CD4-positive, alpha-beta T cell (primary cell): ENCODE data around the gene SNAI3. TPM values are rescaled to one million over a fixed set of nuclear protein-coding genes. Genes with fewer than 3 reads are reported as not detected.

Experiments used
- ATAC-seq: fragments of 200-7000 bp; cut with Tn5 transposase; one replicate; pipeline ENCODE4 v1.10.0; 2022; ENCODE audit warnings: mild to moderate bottlenecking; ENCODE audit not compliant: poor library complexity
- CTCF ChIA-PET: fragments of 350-600 bp; sonication (Branson Sonifier 250); formaldehyde crosslinking; loops from one replicate; lab custom pipeline; 2021; ENCODE audit warnings: antibody characterized with exemption, inconsistent platforms; lab: Charles Lee
- POLR2A ChIA-PET: fragments of 350-600 bp; sonication (Branson Sonifier 250); formaldehyde crosslinking; loops from one replicate; lab custom pipeline; 2021; ENCODE audit warnings: antibody characterized with exemption, inconsistent platforms; lab: Charles Lee
- DNase-seq, 14 experiments: peaks; one replicate each; pipeline ENCODE4 v3.0.0-alpha.2; 2013 to 2020; ENCODE audit warnings: mixed read lengths in 2 of 14
- H3K27ac ChIP-seq, 2 donors: one replicate each; pipeline versions ENCODE4 v1.5.1 to v1.7.0; 2013; ENCODE audit warnings: low read length in 2 of 2, low read depth in 1 of 2, mild to moderate bottlenecking in 1 of 2
- H3K27me3 ChIP-seq, 2 experiments: 1 replicate in 1 of 2; 2 replicates in 1 of 2; pipeline versions ENCODE4 v1.6.1 to v1.7.0; 2013; ENCODE audit warnings: low read length in 2 of 2, control low read depth in 1 of 2, mild to moderate bottlenecking in 1 of 2, moderate library complexity in 1 of 2; ENCODE audit not compliant: insufficient read depth in 2 of 2, control insufficient read depth in 1 of 2
- H3K36me3 ChIP-seq: one replicate; pipeline ENCODE4 v1.6.1; 2013; ENCODE audit warnings: low read length, control low read depth; ENCODE audit not compliant: insufficient read depth
- H3K4me1 ChIP-seq: one replicate; pipeline ENCODE4 v1.6.1; 2013; ENCODE audit warnings: low read length, control low read depth; ENCODE audit not compliant: insufficient read depth
- H3K4me3 ChIP-seq: one replicate; pipeline ENCODE4 v1.5.1; 2013; ENCODE audit warnings: mild to moderate bottlenecking, low read length, moderate library complexity
- H3K9me3 ChIP-seq, 2 experiments: 1 replicate in 1 of 2; 2 replicates in 1 of 2; pipeline versions ENCODE4 v1.6.1 to v1.7.0; 2013; ENCODE audit warnings: low read length in 2 of 2, mild to moderate bottlenecking in 2 of 2, control low read depth in 1 of 2, moderate library complexity in 1 of 2; ENCODE audit not compliant: control insufficient read depth in 1 of 2, insufficient read depth in 1 of 2
- H3K27ac Mint-ChIP-seq: one replicate; pipeline ENCODE4 v1.8.0; 2020; ENCODE audit warnings: mixed read lengths
- H3K27me3 Mint-ChIP-seq: one replicate; pipeline ENCODE4 v1.8.0; 2021; ENCODE audit warnings: mixed read lengths
- H3K36me3 Mint-ChIP-seq: one replicate; pipeline ENCODE4 v1.8.0; 2021; ENCODE audit warnings: low read depth, mixed read lengths
- H3K4me1 Mint-ChIP-seq: one replicate; pipeline ENCODE4 v1.8.0; 2021; ENCODE audit warnings: low read depth, mixed read lengths
- H3K4me3 Mint-ChIP-seq: one replicate; pipeline ENCODE4 v1.8.0; 2020; ENCODE audit warnings: mild to moderate bottlenecking, mixed read lengths
- H3K9me3 Mint-ChIP-seq: one replicate; pipeline ENCODE4 v1.8.0; 2020; ENCODE audit warnings: mixed read lengths
- CTCF ChIP-seq: fragments of 200-600 bp; IDR thresholded peaks from one replicate; pipeline ENCODE4 v1.8.0; 2022; ENCODE audit warnings: antibody characterized with exemption, mild to moderate bottlenecking
- intact Hi-C, 2 experiments: fragments of 100-400 bp; cut with DNase I in 1 of 2; cut with micrococcal nuclease in 1 of 2; formaldehyde crosslinking; loops; one replicate each; pipeline versions ENCODE4 v1.15.1 to v1.9.0; 2023 to 2025; cut with DNase I, micrococcal nuclease
- total RNA-seq, 174 experiments: library from RNA in 2 of 174; stranded (reverse) in 2 of 174; gene quantifications; one replicate each; pipeline ENCODE4 v1.2.3 and lab custom pipeline; 2021 to 2026

The SNAI3 gene
- total RNA-seq, 2 experiments from 2014 or later = 3.0 to 3.5 TPM

- DNase-seq = no peak
- H3K4me3 Mint-ChIP-seq = no peak overlapping the region
- Histone ChIP-seq H3K4me1 (peaks cover 3% of the 10 kb centered on the region), H3K36me3 (peaks cover 89% of the 10 kb centered on the region), H3K9me3 (no peaks in the 10 kb centered on the region), H3K27me3 (no peaks in the 10 kb centered on the region), H3K27ac (no peak overlapping the region), H3K4me3 (no peak overlapping the region)
- no peak for TF ChIP-seq CTCF
- intact Hi-C loops = no loop called here
- ChIA-PET POLR2A (no interaction called here), CTCF (no interaction called here)
- H3K27ac Mint-ChIP-seq = no peak overlapping the region
- no peaks in the 10 kb centered on the region for H3K4me1 Mint-ChIP-seq
- no peaks in the 10 kb centered on the region for H3K9me3 Mint-ChIP-seq
- no peak for ATAC-seq
- H3K36me3 Mint-ChIP-seq = peaks cover 16% of the 10 kb centered on the region
- no peaks in the 10 kb centered on the region for H3K27me3 Mint-ChIP-seq
These were observed 37.6 kb upstream of the SNAI3 start for GRCh38 chr16:88723911-88724310.

GRCh38 chr16:88723507-88723887 lies 37.2 kb upstream of the SNAI3 start:
- no peak for TF ChIP-seq CTCF
- H3K27me3 Mint-ChIP-seq = no peaks in the 10 kb centered on the region
- H3K36me3 Mint-ChIP-seq = peaks cover 21% of the 10 kb centered on the region
- H3K27ac ChIP-seq = no peak overlapping the region
- no peak overlapping the region for H3K27ac Mint-ChIP-seq
- ChIA-PET CTCF (no interaction called here), POLR2A (no interaction called here)
- peaks cover 91% of the 10 kb centered on the region for H3K36me3 ChIP-seq
- DNase-seq (no peak), ATAC-seq (no peak)
- H3K4me1 ChIP-seq = peaks cover 7% of the 10 kb centered on the region
- no peak overlapping the region for H3K4me3 Mint-ChIP-seq
- no peaks in the 10 kb centered on the region for H3K4me1 Mint-ChIP-seq
- H3K27me3 ChIP-seq = no peaks in the 10 kb centered on the region
- intact Hi-C loops = no loop called here
- no peak overlapping the region for H3K4me3 ChIP-seq
- H3K9me3 Mint-ChIP-seq = no peaks in the 10 kb centered on the region
- no peaks in the 10 kb centered on the region for H3K9me3 ChIP-seq

- Histone ChIP-seq H3K27me3 (no peaks in the 10 kb centered on the region), H3K4me3 (no peak overlapping the region), H3K27ac (no peak overlapping the region), H3K36me3 (peaks cover 95% of the 10 kb centered on the region), H3K9me3 (no peaks in the 10 kb centered on the region), H3K4me1 (peaks cover 9% of the 10 kb centered on the region)
- TF ChIP-seq CTCF = no peak
- Mint-ChIP-seq H3K27me3 (no peaks in the 10 kb centered on the region), H3K9me3 (no peaks in the 10 kb centered on the region), H3K4me1 (no peaks in the 10 kb centered on the region), H3K36me3 (peaks cover 26% of the 10 kb centered on the region), H3K27ac (no peak overlapping the region), H3K4me3 (no peak overlapping the region)
- CTCF ChIA-PET = no interaction called here
- POLR2A ChIA-PET = interaction anchor here (1.1 kb wide), 1 partner anchor 18 kb away, joined by 3 read pairs; no protein-coding TSS in a partner anchor
- no peak for ATAC-seq
- intact Hi-C loops = no loop called here
- no peak for DNase-seq
These were observed 36.6 kb upstream of the SNAI3 start for GRCh38 chr16:88722784-88723506.
